SK-N-SH (cell line): ENCODE measurements around the gene ADH1B. TPM values are rescaled to one million over a fixed set of nuclear protein-coding genes. Genes with fewer than 3 reads are reported as not detected.
A peak's percentile ranks its signal among the peaks of the same experiment; 100 is the strongest.

Source experiments
- CTCF ChIA-PET: fragments of 300-600, 350-600 bp; formaldehyde crosslinking; extraction: SDS; loops from one replicate; lab custom pipeline; 2021; lab: Yijun Ruan, JAX
- POLR2A ChIA-PET: fragments of 350-600 bp; sonication (Branson Sonifier 250); formaldehyde crosslinking; extraction: SDS; loops from one replicate; lab custom pipeline; 2020; ENCODE audit warnings: antibody characterized with exemption, inconsistent platforms; lab: Yijun Ruan, JAX
- DNase-seq: peaks from one replicate; pipeline ENCODE4 v3.0.0; 2012
- H2AFZ ChIP-seq: fragments of 200-600 bp; sonication (generic); 2 replicates; pipeline ENCODE4 v1.8.1; 2016; ENCODE audit warnings: antibody characterized with exemption, mild to moderate bottlenecking, low read depth
- H3F3A ChIP-seq: fragments of 200-600 bp; sonication (generic); replicated peaks from 2 replicates; pipeline ENCODE3; 2016; ENCODE audit warnings: antibody characterized with exemption, mild to moderate bottlenecking; ENCODE audit not compliant: insufficient read depth
- H3K27ac ChIP-seq, 2 experiments: fragments of 200-500 bp in 1 of 2; fragments of 200-600 bp in 1 of 2; sonication (Bioruptor generic) in 1 of 2; sonication (generic), shearing (Covaris generic) in 1 of 2; 2 replicates each; pipeline versions ENCODE4 v1.5.1 to v1.6.1; 2014 to 2016; ENCODE audit warnings: low read depth in 2 of 2, inconsistent platforms in 1 of 2, low read length in 1 of 2, mild to moderate bottlenecking in 1 of 2, mixed read lengths in 1 of 2
- H3K27me3 ChIP-seq: fragments of 200-600 bp; sonication (generic), shearing (Covaris generic); 2 replicates; pipeline ENCODE4 v1.6.1; 2016; ENCODE audit warnings: mixed run types; ENCODE audit not compliant: insufficient read depth
- H3K36me3 ChIP-seq, 2 experiments: fragments of 200-500 bp in 1 of 2; fragments of 200-600 bp in 1 of 2; sonication (Bioruptor generic) in 1 of 2; sonication (generic) in 1 of 2; replicated peaks in 1 of 2; 2 replicates each; pipeline versions ENCODE3 to v1.5.1; 2014 to 2016; ENCODE audit warnings: low read length in 1 of 2, mild to moderate bottlenecking in 1 of 2; ENCODE audit not compliant: insufficient read depth in 2 of 2, control insufficient read depth in 1 of 2
- H3K4me1 ChIP-seq, 2 experiments: fragments of 200-500 bp in 1 of 2; fragments of 200-600 bp in 1 of 2; sonication (Bioruptor generic) in 1 of 2; sonication (generic), shearing (Covaris generic) in 1 of 2; 2 replicates each; pipeline versions ENCODE4 v1.5.1 to v1.6.1; 2014 to 2016; ENCODE audit warnings: low read depth in 1 of 2, low read length in 1 of 2, mixed run types in 1 of 2; ENCODE audit not compliant: insufficient read depth in 2 of 2, control insufficient read depth in 1 of 2
- H3K4me2 ChIP-seq: fragments of 200-600 bp; sonication (generic), shearing (Covaris generic); 2 replicates; pipeline ENCODE4 v1.6.1; 2017; ENCODE audit warnings: mixed run types
- H3K4me3 ChIP-seq, 2 experiments: fragments of 200-500 bp in 1 of 2; fragments of 200-600 bp in 1 of 2; sonication (Bioruptor generic) in 1 of 2; sonication (generic), shearing (Covaris generic) in 1 of 2; 2 replicates each; pipeline versions ENCODE4 v1.5.1 to v1.8.1; 2014 to 2016; ENCODE audit warnings: low read depth in 2 of 2, inconsistent platforms in 1 of 2, low read length in 1 of 2, mild to moderate bottlenecking in 1 of 2, mixed read lengths in 1 of 2, moderate library complexity in 1 of 2
- H3K79me2 ChIP-seq: fragments of 200-600 bp; sonication (generic); 2 replicates; pipeline ENCODE4 v1.8.1; 2017; ENCODE audit warnings: mild to moderate bottlenecking; ENCODE audit not compliant: insufficient read depth
- H3K9ac ChIP-seq: fragments of 200-600 bp; sonication (generic); 2 replicates; pipeline ENCODE4 v1.6.1; 2017; ENCODE audit warnings: mixed run types
- H3K9me2 ChIP-seq: fragments of 200-600 bp; sonication (generic); 2 replicates; pipeline ENCODE4 v1.6.1; 2017; ENCODE audit warnings: mixed run types
- H3K9me3 ChIP-seq: fragments of 200-600 bp; sonication (generic); 2 replicates; pipeline ENCODE4 v1.6.1; 2017; ENCODE audit warnings: mixed run types, mild to moderate bottlenecking, moderate library complexity
- H4K20me1 ChIP-seq: fragments of 200-600 bp; sonication (generic); 2 replicates; pipeline ENCODE4 v1.6.1; 2017; ENCODE audit warnings: mild to moderate bottlenecking, mixed run types; ENCODE audit not compliant: insufficient read depth
- FOSL2 ChIP-seq: IDR thresholded peaks from 2 replicates; pipeline ENCODE4 v1.4.0; 2012; ENCODE audit warnings: low read depth, mild to moderate bottlenecking, moderate library complexity, borderline replicate concordance
- FOXJ3 ChIP-seq: sonication (generic); formaldehyde crosslinking; IDR thresholded peaks from 2 replicates; pipeline ENCODE4 v1.5.1; 2020; ENCODE audit warnings: mild to moderate bottlenecking, missing genetic modification reagents
- GABPA ChIP-seq: IDR thresholded peaks from 2 replicates; pipeline ENCODE4 v1.4.0; 2012; ENCODE audit warnings: low read depth, mild to moderate bottlenecking
- GATA2 ChIP-seq: sonication (generic); formaldehyde crosslinking; IDR thresholded peaks from 2 replicates; pipeline ENCODE4 v1.5.0; 2020; ENCODE audit warnings: mild to moderate bottlenecking, missing genetic modification reagents
- IRF3 ChIP-seq: fragments of 150-350 bp; IDR thresholded peaks from 2 replicates; pipeline ENCODE4 v1.6.1; 2016; ENCODE audit warnings: mild to moderate bottlenecking, low read depth, low read length
- NFIC ChIP-seq: IDR thresholded peaks from 2 replicates; pipeline ENCODE4 v1.4.0; 2012; ENCODE audit warnings: borderline replicate concordance
- NRF1 ChIP-seq: IDR thresholded peaks from 2 replicates; pipeline ENCODE4 v1.6.1; 2012; ENCODE audit warnings: low read depth, mild to moderate bottlenecking, low read length
- PBX3 ChIP-seq: IDR thresholded peaks from 2 replicates; pipeline ENCODE4; 2012
- POLR2AphosphoS5 ChIP-seq: IDR thresholded peaks from 2 replicates; pipeline ENCODE4 v1.6.1; 2012; ENCODE audit warnings: low read depth, low read length
- RCOR1 ChIP-seq: fragments of 150-350 bp; IDR thresholded peaks from 2 replicates; pipeline ENCODE4 v1.6.1; 2017; ENCODE audit warnings: antibody characterized with exemption, low read length
- RXRA ChIP-seq: IDR thresholded peaks from 2 replicates; pipeline ENCODE4 v1.4.0; 2012; ENCODE audit warnings: low read depth, mild to moderate bottlenecking, borderline replicate concordance
- TAF1 ChIP-seq: IDR thresholded peaks from 2 replicates; pipeline ENCODE4 v1.6.1; 2012; ENCODE audit warnings: low read depth, mild to moderate bottlenecking, low read length, moderate library complexity, borderline replicate concordance
- TCF12 ChIP-seq: IDR thresholded peaks from 2 replicates; pipeline ENCODE4 v1.4.0; 2012
- TEAD4 ChIP-seq: IDR thresholded peaks from 2 replicates; pipeline ENCODE4 v1.4.0; 2012; ENCODE audit warnings: mild to moderate bottlenecking, borderline replicate concordance; ENCODE audit not compliant: insufficient read depth
- WGBS: methylation state at CpG from one replicate; pipeline ENCODE4 v1.1.6; 2017; ENCODE audit warnings: low lambda C conversion rate; 5-methylcytosine and 5-hydroxymethylcytosine counted together
- polyA plus RNA-seq, 3 experiments: library from polyadenylated mRNA; depleted of rRNA; stranded (reverse); fragments of >200 nt; gene quantifications; 2 replicates each; pipeline ENCODE4 v1.2.3, GENCODE V29; 2012

Gene ADH1B
- polyA plus RNA-seq, 1 of the 3 experiments (the other 2 are of a cell fraction) = not detected

- Histone ChIP-seq H2AFZ (no peak overlapping the region), H3K4me2 (no peak overlapping the region), H3K9ac (no peak overlapping the region), H3K9me3 (no peaks in the 10 kb centered on the region), H3K4me3 (no peak overlapping the region), H3F3A (peaks cover 3% of the 10 kb centered on the region), H3K27ac (no peak overlapping the region), H4K20me1 (no peaks in the 10 kb centered on the region), H3K36me3 (no peaks in the 10 kb centered on the region), H3K4me1 (no peaks in the 10 kb centered on the region; a peak in 2 of 4 replicates), H3K27me3 (no peaks in the 10 kb centered on the region), H3K79me2 (no peaks in the 10 kb centered on the region), H3K9me2 (no peaks in the 10 kb centered on the region)
- CTCF ChIA-PET = no interaction called here
- POLR2A ChIA-PET = no interaction called here
- no peak for TF ChIP-seq RXRA
- no peak for TF ChIP-seq TCF12
- no peak for TF ChIP-seq TAF1
- no peak for TF ChIP-seq TEAD4
- no peak for TF ChIP-seq RCOR1
- no peak for TF ChIP-seq IRF3
- no peak for TF ChIP-seq PBX3
- no peak for TF ChIP-seq POLR2AphosphoS5
- TF ChIP-seq GABPA = no peak
- TF ChIP-seq NRF1 = no peak
- no peak for TF ChIP-seq FOSL2
- no peak for TF ChIP-seq GATA2 (CRISPR knock-in tag)
- WGBS = 37% methylated on average over 7 of the region's 7 CpGs
- DNase-seq = no peak
These were observed 19.6 kb downstream of the ADH1B start for GRCh38 chr4:99301376-99302164.

- POLR2A ChIA-PET = no interaction called here
- WGBS = 13% methylated on average over 4 of the region's 4 CpGs
These were observed 20.3 kb downstream of the ADH1B start for GRCh38 chr4:99300934-99301333.

More at GRCh38 chr4:99300934-99301333, 20.3 kb downstream of the ADH1B start:
- no peaks in the 10 kb centered on the region for H3K9me2 ChIP-seq
- CTCF ChIA-PET = no interaction called here
- no peak for DNase-seq
- H4K20me1 ChIP-seq = no peaks in the 10 kb centered on the region
- TF ChIP-seq NFIC (peak; percentile 42; the same call in 1 of the 2 replicates), FOXJ3 (CRISPR knock-in tag) (no peak), TCF12 (peak; percentile 10; the same call in 1 of the 2 replicates)
- TF ChIP-seq, all 33 proteins: peak for 2
- Histone ChIP-seq H3K27me3 (no peaks in the 10 kb centered on the region), H3F3A (peaks cover 3% of the 10 kb centered on the region), H2AFZ (no peak overlapping the region), H3K4me3 (no peak overlapping the region), H3K27ac (no peak overlapping the region), H3K36me3 (no peaks in the 10 kb centered on the region), H3K79me2 (no peaks in the 10 kb centered on the region), H3K9me3 (no peaks in the 10 kb centered on the region), H3K4me1 (no peaks in the 10 kb centered on the region; a peak in 2 of 4 replicates), H3K9ac (no peak overlapping the region), H3K4me2 (no peak overlapping the region)
